Measurements from ENCODE around the gene CER1. TPM values are rescaled to one million over a fixed set of nuclear protein-coding genes. Genes with fewer than 3 reads are reported as not detected.
A peak's percentile ranks its signal among the peaks of the same experiment; 100 is the strongest.

The CER1 gene
- polyA plus RNA-seq, 1 of the 3 experiments (the other 2 are of a cell fraction): not detected

DNA sequence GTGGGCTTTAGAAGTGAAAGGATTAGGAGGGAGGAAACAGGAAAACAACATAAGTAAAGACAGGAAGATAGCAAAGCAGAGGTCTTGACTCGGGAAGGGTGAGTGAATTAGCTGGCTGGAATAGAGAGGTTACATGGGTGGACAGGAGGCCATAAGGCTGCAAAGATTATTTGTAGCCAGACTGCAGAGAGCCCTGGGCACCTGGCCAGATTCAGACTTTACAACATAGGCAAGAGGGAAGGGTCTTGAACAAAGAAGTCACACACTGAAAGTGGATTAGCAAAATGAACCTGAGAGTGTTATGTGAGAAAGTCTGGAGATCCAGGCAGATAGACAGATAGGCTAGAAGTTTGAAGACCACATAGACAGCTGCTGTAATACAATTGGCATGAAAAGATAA is 29.7 kb upstream of the CER1 start:
- CTCF ChIA-PET: interaction anchor here (5.9 kb wide), 1 partner anchor 17 kb away, joined by 25 read pairs; no protein-coding TSS in a partner anchor

DNA sequence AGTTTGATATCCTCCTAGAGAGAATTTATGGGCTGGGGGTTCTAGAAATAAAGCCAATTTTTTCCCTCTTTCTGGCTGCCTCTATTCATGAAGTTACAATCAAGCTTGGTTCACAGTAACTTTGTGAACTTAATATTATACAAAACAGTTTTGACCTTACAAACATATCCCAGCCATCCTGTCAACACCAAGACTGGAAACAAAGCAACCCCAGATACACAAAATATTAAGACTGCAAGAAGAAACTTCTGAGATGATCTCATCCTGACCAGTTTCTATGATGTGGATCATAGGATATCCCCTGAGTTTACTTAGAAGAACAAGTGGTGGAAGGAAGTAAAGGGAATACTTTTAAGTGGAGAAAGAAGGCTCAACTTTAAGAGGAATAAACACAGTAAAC is 28.3 kb upstream of the CER1 start:
- Histone ChIP-seq H3K4me2 (no peak overlapping the region), H4K20me1 (ENCODE audit: insufficient read depth) (no peaks in the 10 kb centered on the region), H3K36me3 (replicated peaks in 1 of 2; ENCODE audit: control insufficient read depth in 1 of 2, insufficient read depth in 2 of 2, low read length in 1 of 2) (no peaks in the 10 kb centered on the region), H3K27ac (ENCODE audit: low read depth in 2 of 2, low read length in 1 of 2) (no peak overlapping the region), H3K79me2 (ENCODE audit: insufficient read depth) (no peaks in the 10 kb centered on the region), H3K9me2 (no peaks in the 10 kb centered on the region), H3K9me3 (no peaks in the 10 kb centered on the region), H3K4me3 (ENCODE audit: low read depth in 2 of 2, low read length in 1 of 2) (no peak overlapping the region), H3K9ac (no peak overlapping the region), H3K27me3 (ENCODE audit: insufficient read depth) (no peaks in the 10 kb centered on the region; the same call in 1 of the 2 replicates), H2AFZ (ENCODE audit: low read depth) (no peak overlapping the region), H3K4me1 (ENCODE audit: control insufficient read depth in 1 of 2, insufficient read depth in 2 of 2, low read depth in 1 of 2, low read length in 1 of 2) (peaks cover 0 to 6% of the 10 kb centered on the region in 2 experiments; a peak in 2 of 4 replicates), H3F3A (replicated peaks; ENCODE audit: insufficient read depth) (no peaks in the 10 kb centered on the region)
- ChIA-PET POLR2A (interaction anchor here (1.2 kb wide), 1 partner anchor 58 kb away, joined by 3 read pairs; the partner anchor contains the start of gene ZDHHC21), CTCF (interaction anchor here (1.7 to 5.9 kb wide), 2 partner anchors 18 kb away, joined by 11 to 25 read pairs; no protein-coding TSS in a partner anchor)
- no peak for TF ChIP-seq RFX5 (IDR thresholded peaks at IDR 0.05; ENCODE audit: low read length)
- no peak for TF ChIP-seq MEF2A (IDR thresholded peaks at IDR 0.05; ENCODE audit: borderline replicate concordance, low read depth)
- TF ChIP-seq SMC3 (IDR thresholded peaks at IDR 0.05; ENCODE audit: low read depth, low read length): no peak
- TF ChIP-seq SIN3A (IDR thresholded peaks at IDR 0.05; ENCODE audit: borderline replicate concordance, low read depth, low read length): no peak
- TF ChIP-seq YY1 (IDR thresholded peaks at IDR 0.05; ENCODE audit: low read depth): no peak
- TF ChIP-seq, protein P1, sequence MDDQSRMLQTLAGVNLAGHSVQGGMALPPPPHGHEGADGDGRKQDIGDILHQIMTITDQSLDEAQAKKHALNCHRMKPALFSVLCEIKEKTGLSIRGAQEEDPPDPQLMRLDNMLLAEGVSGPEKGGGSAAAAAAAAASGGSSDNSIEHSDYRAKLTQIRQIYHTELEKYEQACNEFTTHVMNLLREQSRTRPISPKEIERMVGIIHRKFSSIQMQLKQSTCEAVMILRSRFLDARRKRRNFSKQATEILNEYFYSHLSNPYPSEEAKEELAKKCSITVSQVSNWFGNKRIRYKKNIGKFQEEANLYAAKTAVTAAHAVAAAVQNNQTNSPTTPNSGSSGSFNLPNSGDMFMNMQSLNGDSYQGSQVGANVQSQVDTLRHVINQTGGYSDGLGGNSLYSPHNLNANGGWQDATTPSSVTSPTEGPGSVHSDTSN (IDR thresholded peaks at IDR 0.05): no peak
- TF ChIP-seq FOSL2 (IDR thresholded peaks at IDR 0.05; ENCODE audit: borderline replicate concordance, low read depth): no peak
- DNase-seq: no peak

More for the DNA sequence above, 29.7 kb upstream of the CER1 start:
- no peak overlapping the region for H2AFZ ChIP-seq (ENCODE audit: low read depth)
- H3K9me3 ChIP-seq: no peaks in the 10 kb centered on the region
- POLR2A ChIA-PET: no interaction called here
- no peak overlapping the region for H3K4me3 ChIP-seq (ENCODE audit: low read depth in 2 of 2, low read length in 1 of 2)
- no peak overlapping the region for H3K9ac ChIP-seq
- no peaks in the 10 kb centered on the region for H3K36me3 ChIP-seq (replicated peaks in 1 of 2; ENCODE audit: control insufficient read depth in 1 of 2, insufficient read depth in 2 of 2, low read length in 1 of 2)
- H3F3A ChIP-seq (replicated peaks; ENCODE audit: insufficient read depth): no peaks in the 10 kb centered on the region
- H3K79me2 ChIP-seq (ENCODE audit: insufficient read depth): no peaks in the 10 kb centered on the region
- no peak for TF ChIP-seq GATA2 (CRISPR knock-in tag; IDR thresholded peaks at IDR 0.05)
- TF ChIP-seq TAF1 (IDR thresholded peaks at IDR 0.05; ENCODE audit: borderline replicate concordance, low read depth, low read length): no peak
- no peak for TF ChIP-seq GABPA (IDR thresholded peaks at IDR 0.05; ENCODE audit: low read depth)
- TF ChIP-seq, protein P2, sequence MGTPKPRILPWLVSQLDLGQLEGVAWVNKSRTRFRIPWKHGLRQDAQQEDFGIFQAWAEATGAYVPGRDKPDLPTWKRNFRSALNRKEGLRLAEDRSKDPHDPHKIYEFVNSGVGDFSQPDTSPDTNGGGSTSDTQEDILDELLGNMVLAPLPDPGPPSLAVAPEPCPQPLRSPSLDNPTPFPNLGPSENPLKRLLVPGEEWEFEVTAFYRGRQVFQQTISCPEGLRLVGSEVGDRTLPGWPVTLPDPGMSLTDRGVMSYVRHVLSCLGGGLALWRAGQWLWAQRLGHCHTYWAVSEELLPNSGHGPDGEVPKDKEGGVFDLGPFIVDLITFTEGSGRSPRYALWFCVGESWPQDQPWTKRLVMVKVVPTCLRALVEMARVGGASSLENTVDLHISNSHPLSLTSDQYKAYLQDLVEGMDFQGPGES (IDR thresholded peaks at IDR 0.05; ENCODE audit: low read depth, low read length): no peak
- no peak for TF ChIP-seq MXI1 (IDR thresholded peaks at IDR 0.05; ENCODE audit: low read depth, low read length)
- TF ChIP-seq, protein P3, sequence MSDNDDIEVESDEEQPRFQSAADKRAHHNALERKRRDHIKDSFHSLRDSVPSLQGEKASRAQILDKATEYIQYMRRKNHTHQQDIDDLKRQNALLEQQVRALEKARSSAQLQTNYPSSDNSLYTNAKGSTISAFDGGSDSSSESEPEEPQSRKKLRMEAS (IDR thresholded peaks at IDR 0.05; ENCODE audit: low read depth): no peak
- no peak for TF ChIP-seq SMC3 (IDR thresholded peaks at IDR 0.05; ENCODE audit: low read depth, low read length)
- TF ChIP-seq EP300 (IDR thresholded peaks at IDR 0.05; ENCODE audit: borderline replicate concordance in 1 of 2, low read depth in 1 of 2, low read length in 1 of 2): no peak
- no peak for TF ChIP-seq YY1 (IDR thresholded peaks at IDR 0.05; ENCODE audit: low read depth)
- TF ChIP-seq JUND (IDR thresholded peaks at IDR 0.05): no peak
- TF ChIP-seq FOXJ3 (CRISPR knock-in tag; IDR thresholded peaks at IDR 0.05): no peak
- TF ChIP-seq TEAD4 (IDR thresholded peaks at IDR 0.05; ENCODE audit: borderline replicate concordance, insufficient read depth): no peak
- H3K9me2 ChIP-seq: no peaks in the 10 kb centered on the region
- H4K20me1 ChIP-seq (ENCODE audit: insufficient read depth): no peaks in the 10 kb centered on the region
- H3K27me3 ChIP-seq (ENCODE audit: insufficient read depth): no peaks in the 10 kb centered on the region; the same call in 1 of the 2 replicates
- H3K4me2 ChIP-seq: no peak overlapping the region
- DNase-seq: no peak
- WGBS (ENCODE audit: low lambda C conversion rate): 48% methylated on average over 1 of the region's 1 CpG
- peak overlapping the region in 1 of 2 experiments; percentile 58; a peak in 2 of 4 replicates for H3K27ac ChIP-seq (ENCODE audit: low read depth in 2 of 2, low read length in 1 of 2)
- H3K4me1 ChIP-seq (ENCODE audit: control insufficient read depth in 1 of 2, insufficient read depth in 2 of 2, low read depth in 1 of 2, low read length in 1 of 2): peaks cover 0 to 9% of the 10 kb centered on the region in 2 experiments; a peak in 2 of 4 replicates

Measured in SK-N-SH (cell line).